ENCODE results near the gene CMIP.

CMIP gene

GRCh38 chr16:81461243-81461642, 16.6 kb downstream of the CMIP start:
- DNase-seq (ENCODE audit: low read depth in 1 of 2, low spot score in 1 of 2), result no peak

DNA sequence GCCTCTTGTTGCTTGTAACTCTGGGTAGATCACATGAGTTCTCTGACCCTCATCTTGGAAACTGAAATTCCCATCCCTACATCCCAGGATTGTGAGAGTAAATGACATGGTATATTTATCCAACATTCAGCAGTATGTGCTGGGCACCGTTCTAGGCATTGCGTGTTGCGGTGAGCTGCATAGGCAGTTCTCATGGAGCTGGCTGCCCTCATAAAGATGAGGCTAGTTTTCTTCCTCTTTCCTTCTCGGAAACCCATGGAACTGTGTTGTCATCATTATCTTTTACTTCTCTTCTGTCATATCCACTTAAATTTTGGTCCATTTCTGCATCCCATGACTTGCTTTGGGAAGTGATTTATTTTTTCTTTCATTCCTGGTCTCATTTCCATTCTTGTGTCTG, 17.2 kb downstream of the CMIP start:
- DNase-seq (ENCODE audit: low read depth in 1 of 2, low spot score in 1 of 2), result no peak

DNA sequence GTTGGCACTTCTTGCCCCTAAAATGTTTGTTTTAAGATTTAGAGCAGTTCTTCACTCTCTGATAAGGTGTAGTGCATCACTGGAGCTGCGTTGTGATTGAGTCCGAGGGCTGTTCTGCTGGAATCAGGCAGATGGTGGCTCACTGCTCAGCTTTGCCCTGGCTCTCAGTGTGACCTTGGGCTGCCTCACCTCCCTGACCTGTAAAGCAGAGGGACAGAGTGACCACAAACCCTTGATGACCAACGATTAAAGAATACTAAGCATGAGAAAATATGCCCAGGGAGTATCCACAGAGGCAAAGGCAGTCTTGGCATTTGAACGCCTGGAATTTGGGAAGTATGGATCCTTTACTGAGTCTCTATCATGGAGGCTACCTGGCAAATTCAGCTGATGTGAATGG, 18.1 kb downstream of the CMIP start:
- no peak for DNase-seq (ENCODE audit: low read depth in 1 of 2, low spot score in 1 of 2)

- DNase-seq (ENCODE audit: low read depth in 1 of 2, low spot score in 1 of 2), result no peak
Observed at GRCh38 chr16:81463296-81463890, 18.8 kb downstream of the CMIP start.

GRCh38 chr16:81464279-81464678, 19.7 kb downstream of the CMIP start:
- DNase-seq (ENCODE audit: low read depth in 1 of 2, low spot score in 1 of 2), result no peak

DNA sequence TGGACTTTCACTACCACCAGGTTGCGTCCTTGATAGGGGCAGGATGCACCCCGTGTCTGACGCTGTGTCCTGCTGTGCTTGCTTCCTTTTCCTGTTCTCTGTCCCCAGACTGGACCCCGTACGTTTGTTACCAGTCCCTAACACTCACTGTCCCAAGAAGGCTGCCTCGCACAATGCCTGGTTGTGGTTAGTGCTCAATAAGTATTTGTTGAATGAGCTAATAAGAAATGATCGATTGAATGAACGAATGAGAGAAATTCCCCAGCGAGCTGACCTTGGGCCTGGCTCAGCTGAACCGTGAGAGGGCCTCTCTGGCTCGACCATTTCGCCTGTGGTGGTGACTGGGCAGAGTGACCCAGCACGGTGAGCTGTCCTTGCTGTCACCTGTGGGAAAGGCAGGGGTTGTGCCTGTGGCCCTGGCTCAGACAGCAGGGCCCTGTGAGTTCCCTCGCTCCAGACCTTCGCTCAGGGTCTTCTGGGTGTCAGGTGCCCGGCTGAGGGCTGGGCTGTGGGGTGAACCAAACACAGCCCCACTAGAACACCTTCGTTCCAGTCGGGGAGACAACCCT, 20.9 kb downstream of the CMIP start:
- DNase-seq (ENCODE audit: low read depth in 1 of 2, low spot score in 1 of 2), result no peak

DNA sequence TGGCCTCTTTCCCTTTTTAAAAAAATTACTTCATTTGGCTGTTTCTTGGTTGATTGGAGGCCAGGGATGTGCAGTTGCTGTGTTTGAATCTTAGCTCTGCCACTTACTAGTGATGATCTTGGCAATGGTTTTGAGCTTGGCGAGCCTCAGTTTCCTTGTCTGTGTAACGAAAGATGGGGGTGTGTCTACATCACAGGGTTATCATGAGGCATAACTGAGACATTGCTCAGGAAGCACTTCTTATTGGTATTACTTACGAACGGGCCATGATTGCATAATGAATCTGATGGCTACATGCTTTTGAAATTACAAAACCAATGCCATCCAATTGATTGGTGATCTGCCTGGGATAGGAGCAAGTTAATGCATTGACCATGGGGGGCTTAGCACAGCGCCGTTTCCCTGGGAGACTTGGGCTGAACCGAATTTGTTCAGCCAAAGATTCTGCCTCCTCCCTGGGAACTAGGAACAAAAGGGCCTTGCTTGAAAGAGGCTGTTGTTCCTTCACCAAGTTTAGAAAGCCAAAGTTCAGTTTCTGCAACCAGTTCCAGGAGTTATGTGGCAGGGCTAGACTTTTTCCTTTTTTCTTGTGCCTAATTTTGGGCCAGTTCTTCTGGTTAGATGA, 21.9 kb downstream of the CMIP start:
- DNase-seq (ENCODE audit: low read depth in 1 of 2, low spot score in 1 of 2), result no peak

DNA sequence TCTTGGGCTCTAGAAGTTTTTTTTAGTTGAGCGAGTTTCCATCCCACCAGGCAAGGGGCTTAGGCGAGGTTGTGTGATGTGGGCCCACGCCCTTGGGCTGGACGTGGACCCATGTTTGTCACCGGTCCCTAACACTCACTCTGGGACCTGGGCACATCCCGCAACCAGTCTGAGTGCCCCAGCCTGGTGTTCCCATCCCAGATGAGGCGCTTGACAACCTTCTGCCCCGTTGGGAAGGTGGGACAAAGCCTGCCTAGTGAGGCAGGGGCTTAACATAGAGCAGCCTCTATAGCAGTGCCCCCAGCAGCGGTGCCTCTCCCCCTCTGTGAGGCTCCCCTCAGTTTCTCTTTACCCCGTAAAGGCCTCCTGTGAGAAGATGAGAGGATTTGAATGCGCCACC, 22.5 kb downstream of the CMIP start:
- no peak for DNase-seq (ENCODE audit: low read depth in 1 of 2, low spot score in 1 of 2)

DNA sequence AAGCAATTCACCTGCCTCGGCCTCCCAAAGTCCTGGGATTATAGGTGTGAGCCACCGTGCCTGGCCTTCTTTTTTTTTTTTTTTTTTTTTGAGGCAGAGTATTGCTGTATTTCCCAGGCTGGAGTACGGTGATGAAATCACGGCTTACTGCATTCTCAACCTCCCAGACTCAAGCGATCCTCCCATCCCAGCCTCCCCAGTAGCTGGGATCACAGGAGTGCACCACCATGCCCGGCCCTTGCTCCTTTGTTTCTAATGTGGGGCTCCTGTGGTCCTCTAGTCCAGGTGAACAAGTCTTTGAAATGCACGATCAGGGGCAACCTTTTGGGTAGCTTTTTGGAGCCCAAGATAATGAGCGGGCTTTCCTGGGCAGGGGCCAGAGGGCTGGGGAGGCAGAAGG, 23.2 kb downstream of the CMIP start:
- no peak for DNase-seq (ENCODE audit: low read depth in 1 of 2, low spot score in 1 of 2)

GRCh38 chr16:81468269-81468902, 23.8 kb downstream of the CMIP start:
- DNase-seq (ENCODE audit: low read depth in 1 of 2, low spot score in 1 of 2), result no peak

DNA sequence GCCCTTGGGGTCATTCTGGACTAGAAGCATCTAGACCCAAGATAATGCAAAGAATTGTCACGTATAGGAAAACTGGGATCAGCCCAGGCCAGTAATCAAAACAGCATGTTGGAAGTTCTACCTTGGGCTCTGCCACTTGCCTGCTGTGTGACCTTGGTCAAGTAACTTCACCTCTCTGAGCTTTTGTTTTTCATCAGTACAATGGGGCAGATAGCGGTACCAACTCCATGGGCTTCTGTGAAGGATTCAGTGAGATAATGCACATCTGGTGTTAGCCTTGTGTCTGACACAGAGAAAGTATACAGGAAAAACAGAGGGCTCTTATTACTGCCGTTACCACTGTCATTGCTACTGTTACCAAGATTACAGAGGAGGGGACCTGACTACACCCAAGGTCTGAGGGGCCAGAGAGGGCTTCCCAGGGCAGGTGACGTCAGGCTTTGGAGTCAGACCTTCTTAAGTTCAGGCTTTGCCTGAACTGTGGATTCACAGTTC, 24.6 kb downstream of the CMIP start:
- no peak for DNase-seq (ENCODE audit: low read depth in 1 of 2, low spot score in 1 of 2)

DNA sequence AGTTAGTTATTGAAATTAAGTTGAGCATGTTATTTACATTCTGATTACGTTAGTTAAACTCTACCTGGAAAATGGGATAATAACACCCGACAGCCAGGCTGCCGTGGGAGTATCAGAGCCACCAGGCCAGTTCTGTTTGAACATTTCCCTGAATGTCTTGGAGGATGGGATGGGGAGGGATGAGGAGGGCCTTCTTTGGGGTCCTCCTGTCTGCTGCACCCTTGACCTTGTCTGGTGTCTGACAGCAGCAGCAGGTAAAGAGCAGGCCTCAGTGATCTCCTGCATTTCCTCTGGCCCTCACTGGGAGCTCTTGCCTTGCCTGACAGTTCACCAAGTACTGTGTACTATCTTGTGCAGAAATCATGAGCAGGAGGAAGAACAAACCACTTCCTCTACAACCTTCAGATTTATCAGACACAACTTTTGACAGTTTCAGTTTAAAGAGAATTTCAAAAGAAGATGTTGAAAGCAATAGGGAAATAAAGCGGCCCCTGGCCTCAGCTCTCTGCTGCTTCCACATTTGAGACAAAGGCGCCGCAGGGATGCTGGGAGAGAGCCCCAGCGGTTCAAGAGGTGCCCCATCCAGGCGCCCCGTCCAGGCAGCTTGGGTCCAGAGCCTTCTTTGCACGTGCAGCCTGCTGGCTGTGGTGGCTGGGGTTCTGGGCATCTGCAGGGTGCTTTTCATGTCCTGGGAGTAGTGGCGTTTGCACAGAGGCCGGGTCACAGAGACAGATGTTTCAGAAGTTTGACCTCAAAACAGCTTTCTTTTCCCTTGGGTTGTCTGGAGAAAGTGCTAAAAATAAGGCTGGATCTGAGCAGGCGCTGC, 25.3 kb downstream of the CMIP start:
- DNase-seq (ENCODE audit: low read depth in 1 of 2, low spot score in 1 of 2), result no peak

DNA sequence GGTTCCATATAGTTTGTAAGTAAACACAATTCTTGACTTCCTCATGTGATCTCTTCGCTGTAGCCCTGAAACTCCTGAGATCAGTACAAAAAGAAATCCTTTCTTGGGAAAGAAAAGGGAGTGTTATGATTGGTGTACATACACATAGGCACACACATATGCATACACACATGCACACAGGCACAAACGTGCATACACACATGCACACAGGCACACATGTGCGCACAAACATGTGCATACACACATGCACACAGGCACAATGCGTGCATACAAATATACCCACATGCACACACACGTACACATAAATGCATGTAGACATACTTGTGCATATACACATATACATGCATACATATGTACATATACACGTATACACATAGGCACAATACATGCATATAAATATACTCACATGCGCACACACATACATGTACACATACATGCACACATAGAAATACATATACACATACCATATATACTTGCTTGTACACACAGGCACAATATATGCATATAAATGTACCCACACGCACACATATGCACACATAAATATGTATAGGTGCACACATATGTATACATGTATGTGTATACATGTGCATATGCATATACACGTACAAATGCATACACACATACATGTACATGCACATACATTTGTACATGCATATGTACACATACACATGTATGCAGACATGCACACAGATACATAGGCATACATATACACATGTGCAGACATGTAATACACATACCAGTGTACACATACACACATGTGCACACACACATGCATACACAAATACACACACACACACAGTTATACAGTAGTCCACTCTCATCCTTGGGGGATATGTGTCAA, 26.4 kb downstream of the CMIP start:
- no peak for DNase-seq (ENCODE audit: low read depth in 1 of 2, low spot score in 1 of 2)

GRCh38 chr16:81471882-81472281, 27.3 kb downstream of the CMIP start:
- no peak for DNase-seq (ENCODE audit: low read depth in 1 of 2, low spot score in 1 of 2)

DNA sequence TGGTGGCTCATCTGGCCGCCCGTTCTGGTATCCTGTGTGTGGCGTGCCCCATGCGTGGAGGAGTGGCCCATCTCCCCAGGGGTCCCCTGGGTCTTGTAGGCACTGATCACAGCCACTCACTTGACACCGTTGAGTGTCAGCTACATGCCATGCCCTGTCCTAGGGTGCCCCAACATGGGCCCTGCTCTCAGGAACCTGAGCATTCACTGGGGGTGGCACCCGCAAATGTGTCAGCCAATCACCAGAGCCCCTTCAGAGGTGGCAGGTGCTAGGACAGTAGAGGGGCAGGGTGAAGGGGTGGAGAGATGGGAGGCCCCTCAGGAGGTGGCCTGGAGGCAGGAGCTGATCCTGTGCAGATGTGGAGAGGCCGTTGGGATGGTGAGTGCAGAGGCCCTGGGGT, 27.8 kb downstream of the CMIP start:
- DNase-seq (ENCODE audit: low read depth in 1 of 2, low spot score in 1 of 2), result no peak

DNA sequence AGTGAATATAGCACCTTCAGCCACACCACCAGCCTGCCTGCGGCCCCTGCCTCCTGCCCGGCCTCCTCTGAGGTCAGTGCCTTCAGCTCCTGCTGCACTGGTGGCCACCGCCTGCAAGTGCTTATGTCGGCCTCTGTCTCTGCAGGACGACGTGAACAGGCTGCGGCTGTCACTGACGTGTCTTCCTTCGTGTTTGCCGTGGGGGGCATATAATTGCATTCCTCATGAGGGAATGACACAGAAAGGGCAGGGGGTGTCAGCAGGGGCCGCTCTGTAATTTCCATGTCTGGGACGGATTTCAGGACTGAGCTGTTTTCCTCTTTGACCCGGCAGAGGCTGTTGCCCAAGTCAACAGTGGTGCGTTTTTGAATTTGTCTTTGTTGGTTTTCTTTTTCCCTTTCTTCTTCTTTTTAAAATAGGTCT, 28.5 kb downstream of the CMIP start:
- no peak for DNase-seq (ENCODE audit: low read depth in 1 of 2, low spot score in 1 of 2)

DNA sequence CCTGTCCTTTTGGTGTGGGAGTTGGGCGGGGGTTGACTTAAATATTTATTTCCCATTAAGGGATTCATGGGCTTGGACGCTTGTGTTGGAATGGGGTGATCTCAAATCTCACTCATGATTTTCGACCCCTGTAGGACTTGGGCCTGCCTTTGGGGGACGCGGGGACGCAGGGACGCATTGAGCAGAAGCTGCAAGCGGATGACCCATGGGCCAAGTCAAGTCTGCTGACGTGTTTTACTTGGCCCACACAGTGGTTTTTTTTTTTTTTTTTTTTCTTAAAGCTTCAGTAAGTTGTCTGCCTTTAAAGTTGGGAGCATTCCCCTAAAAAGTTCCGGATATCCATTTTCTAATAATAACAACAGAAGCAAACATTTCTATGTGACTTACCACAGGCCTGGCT, 28.9 kb downstream of the CMIP start:
- no peak for DNase-seq (ENCODE audit: low read depth in 1 of 2, low spot score in 1 of 2)

- DNase-seq (ENCODE audit: low read depth in 1 of 2, low spot score in 1 of 2), result no peak
Observed at GRCh38 chr16:81473969-81474959, 29.7 kb downstream of the CMIP start.

Data from activated T-helper 1 cell treated with anti-CD3 and anti-CD28 coated beads, Interleukin-2, amount 50 U/mL, for 16 hours (primary cell).